ENCODE measurements around the gene DMXL2.

GRCh38 chr15:51516291-51516690 is 106.3 kb downstream of the DMXL2 start:
- TF ChIP-seq TSHZ2 (CRISPR knock-in tag; IDR thresholded peaks at IDR 0.05) = no peak
- no peak for TF ChIP-seq ZNF70 (CRISPR knock-in tag; IDR thresholded peaks at IDR 0.05)
- TF ChIP-seq ZFP30 (CRISPR knock-in tag; IDR thresholded peaks at IDR 0.05) = no peak
- no peak for TF ChIP-seq POU6F1 (CRISPR knock-in tag; IDR thresholded peaks at IDR 0.05; ENCODE audit: borderline replicate concordance, low read depth)
- TF ChIP-seq CSRNP3 (CRISPR knock-in tag; IDR thresholded peaks at IDR 0.05) = no peak
- TF ChIP-seq CREB5 (CRISPR knock-in tag; IDR thresholded peaks at IDR 0.05; ENCODE audit: low read depth) = no peak
- TF ChIP-seq ZC3H10 (CRISPR knock-in tag; IDR thresholded peaks at IDR 0.05) = no peak
- TF ChIP-seq TOX (CRISPR knock-in tag; IDR thresholded peaks at IDR 0.05; ENCODE audit: borderline replicate concordance) = no peak
- TF ChIP-seq GLIS3 (CRISPR knock-in tag; IDR thresholded peaks at IDR 0.05) = no peak
- no peak for TF ChIP-seq PATZ1 (CRISPR knock-in tag; IDR thresholded peaks at IDR 0.05; ENCODE audit: borderline replicate concordance)
- no peak for TF ChIP-seq TCF4 (CRISPR knock-in tag; IDR thresholded peaks at IDR 0.05; ENCODE audit: borderline replicate concordance)
- no peak for TF ChIP-seq ZFP3 (CRISPR knock-in tag; IDR thresholded peaks at IDR 0.05)

Measured in SK-N-SH treated with all-trans-retinoic acid at 6 μM for 48 hours (cell line).